Hepatocyte (in vitro differentiated cells): ENCODE data around the gene KCNMA1. TPM values are rescaled to one million over a fixed set of nuclear protein-coding genes. Genes with fewer than 3 reads are reported as not detected.

ENCODE experiments used
- DNase-seq: peaks from one replicate; pipeline ENCODE4 v3.0.0-alpha.2; 2016; ENCODE audit warnings: low spot score
- H2AFZ ChIP-seq: fragments of 200-600 bp; sonication (generic); 2 replicates; pipeline ENCODE4 v1.6.0; 2016; ENCODE audit warnings: antibody characterized with exemption, mild to moderate bottlenecking
- H3K27ac ChIP-seq: fragments of 200-600 bp; sonication (generic); 2 replicates; pipeline ENCODE4 v1.5.1; 2016; ENCODE audit warnings: mild to moderate bottlenecking
- H3K27me3 ChIP-seq: fragments of 200-600 bp; sonication (generic); 2 replicates; pipeline ENCODE4 v1.6.1; 2016
- H3K36me3 ChIP-seq: fragments of 200-600 bp; sonication (generic); replicated peaks from 2 replicates; pipeline ENCODE4 v1.5.1; 2016; ENCODE audit warnings: low read depth; ENCODE audit not compliant: insufficient read depth
- H3K4me1 ChIP-seq: fragments of 200-600 bp; sonication (generic); 2 replicates; pipeline ENCODE4 v1.5.1; 2016; ENCODE audit warnings: mild to moderate bottlenecking, moderate library complexity; ENCODE audit not compliant: insufficient read depth
- H3K4me2 ChIP-seq: fragments of 200-600 bp; sonication (generic); 2 replicates; pipeline ENCODE4 v1.6.0; 2016
- H3K4me3 ChIP-seq: fragments of 200-600 bp; sonication (generic); 2 replicates; pipeline ENCODE4 v1.5.1; 2016; ENCODE audit warnings: mild to moderate bottlenecking
- H3K79me2 ChIP-seq: fragments of 200-600 bp; sonication (generic); 2 replicates; pipeline ENCODE4 v1.6.0; 2017; ENCODE audit warnings: mild to moderate bottlenecking
- H3K9me2 ChIP-seq: fragments of 200-600 bp; sonication (generic); replicated peaks from 2 replicates; pipeline ENCODE4 v1.6.0; 2017; ENCODE audit warnings: mild to moderate bottlenecking; ENCODE audit not compliant: insufficient read depth
- H3K9me3 ChIP-seq: fragments of 200-600 bp; sonication (generic); 2 replicates; pipeline ENCODE4 v1.5.1; 2016; ENCODE audit warnings: low read depth, mild to moderate bottlenecking
- H4K20me1 ChIP-seq: fragments of 200-600 bp; sonication (generic); 2 replicates; pipeline ENCODE4 v1.6.0; 2016; ENCODE audit warnings: mild to moderate bottlenecking; ENCODE audit not compliant: insufficient read depth, poor library complexity, severe bottlenecking
- EZH2 ChIP-seq: fragments of 200-600 bp; sonication (generic); IDR thresholded peaks from 2 replicates; pipeline ENCODE4 v1.6.1; 2016; ENCODE audit warnings: antibody characterized with exemption, mild to moderate bottlenecking, borderline replicate concordance
- EZH2phosphoT487 ChIP-seq: fragments of 200-600 bp; sonication (generic); IDR thresholded peaks from one replicate; pipeline ENCODE4 v1.6.1; 2018; ENCODE audit warnings: antibody characterized with exemption, mild to moderate bottlenecking, low read depth, moderate library complexity; ENCODE audit not compliant: unreplicated experiment, severe bottlenecking
- WGBS: methylation state at CpG from one replicate; pipeline ENCODE4 v1.1.6; 2016; ENCODE audit warnings: low lambda C conversion rate; ENCODE audit errors: missing lambda C conversion rate; 5-methylcytosine and 5-hydroxymethylcytosine counted together
- polyA plus RNA-seq: library from polyadenylated mRNA; unstranded; fragments of >200 nt; fragmentation: Nextera tagmentation; extraction: Ambion mirVana; gene quantifications from 2 replicates; pipeline ENCODE4 v1.2.1, GENCODE V29; 2016
- total RNA-seq: library from RNA; depleted of rRNA; stranded (reverse); fragments of >200 nt; gene quantifications from 2 replicates; pipeline ENCODE4 v1.2.3, GENCODE V29; 2014
- TF ChIP-seq, protein P1 (sequence below): fragments of 200-600 bp; sonication (generic); IDR thresholded peaks from 2 replicates; pipeline ENCODE4 v1.5.1; 2016; ENCODE audit warnings: antibody characterized with exemption, mild to moderate bottlenecking; ENCODE audit not compliant: poor library complexity

Gene KCNMA1
- total and polyA plus RNA-seq, 2 experiments from 2014 or later = 42.6 to 73.3 TPM

- Histone ChIP-seq H2AFZ (no peak overlapping the region), H3K9me3 (no peaks in the 10 kb centered on the region), H3K36me3 (no peaks in the 10 kb centered on the region), H3K4me2 (no peak overlapping the region), H3K4me1 (no peaks in the 10 kb centered on the region), H3K79me2 (no peaks in the 10 kb centered on the region), H3K27ac (no peak overlapping the region), H3K9me2 (no peaks in the 10 kb centered on the region), H4K20me1 (no peaks in the 10 kb centered on the region), H3K27me3 (peaks cover 9% of the 10 kb centered on the region), H3K4me3 (no peak overlapping the region)
- TF ChIP-seq EZH2 (no peak), EZH2phosphoT487 (no peak)
- TF ChIP-seq, protein P1, sequence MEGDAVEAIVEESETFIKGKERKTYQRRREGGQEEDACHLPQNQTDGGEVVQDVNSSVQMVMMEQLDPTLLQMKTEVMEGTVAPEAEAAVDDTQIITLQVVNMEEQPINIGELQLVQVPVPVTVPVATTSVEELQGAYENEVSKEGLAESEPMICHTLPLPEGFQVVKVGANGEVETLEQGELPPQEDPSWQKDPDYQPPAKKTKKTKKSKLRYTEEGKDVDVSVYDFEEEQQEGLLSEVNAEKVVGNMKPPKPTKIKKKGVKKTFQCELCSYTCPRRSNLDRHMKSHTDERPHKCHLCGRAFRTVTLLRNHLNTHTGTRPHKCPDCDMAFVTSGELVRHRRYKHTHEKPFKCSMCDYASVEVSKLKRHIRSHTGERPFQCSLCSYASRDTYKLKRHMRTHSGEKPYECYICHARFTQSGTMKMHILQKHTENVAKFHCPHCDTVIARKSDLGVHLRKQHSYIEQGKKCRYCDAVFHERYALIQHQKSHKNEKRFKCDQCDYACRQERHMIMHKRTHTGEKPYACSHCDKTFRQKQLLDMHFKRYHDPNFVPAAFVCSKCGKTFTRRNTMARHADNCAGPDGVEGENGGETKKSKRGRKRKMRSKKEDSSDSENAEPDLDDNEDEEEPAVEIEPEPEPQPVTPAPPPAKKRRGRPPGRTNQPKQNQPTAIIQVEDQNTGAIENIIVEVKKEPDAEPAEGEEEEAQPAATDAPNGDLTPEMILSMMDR = no peak
- no peak for DNase-seq
- 93% methylated on average over 2 of the region's 2 CpGs for WGBS
These were observed 592.5 kb downstream of the KCNMA1 start for GRCh38 chr10:77045085-77045484.

DNA sequence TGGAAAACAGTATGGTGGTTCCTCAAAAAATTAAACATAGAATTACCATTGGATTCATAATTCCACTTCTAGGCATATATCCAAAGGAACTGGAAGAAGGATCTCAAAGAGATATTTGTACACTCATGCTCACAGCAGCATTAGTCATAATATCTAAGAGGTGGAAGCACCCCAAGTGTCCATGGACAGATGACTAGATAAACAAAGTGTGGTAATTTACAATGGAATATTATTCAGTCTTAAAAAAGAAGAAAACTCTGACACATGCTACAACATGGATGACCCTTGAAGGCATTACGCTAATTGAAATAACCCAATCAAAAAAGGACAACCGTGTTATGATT lies 594.2 kb downstream of the KCNMA1 start:
- Histone ChIP-seq H3K79me2 (no peaks in the 10 kb centered on the region), H3K9me2 (no peaks in the 10 kb centered on the region), H3K27me3 (peaks cover 9% of the 10 kb centered on the region), H3K4me1 (no peaks in the 10 kb centered on the region), H3K36me3 (no peaks in the 10 kb centered on the region), H2AFZ (no peak overlapping the region), H3K27ac (no peak overlapping the region), H3K9me3 (no peaks in the 10 kb centered on the region), H3K4me3 (no peak overlapping the region), H4K20me1 (no peaks in the 10 kb centered on the region), H3K4me2 (no peak overlapping the region)
- WGBS = 98% methylated on average over 2 of the region's 2 CpGs
- no peak for DNase-seq
- TF ChIP-seq EZH2 (no peak), EZH2phosphoT487 (no peak)
- TF ChIP-seq, protein P1 = no peak

DNA sequence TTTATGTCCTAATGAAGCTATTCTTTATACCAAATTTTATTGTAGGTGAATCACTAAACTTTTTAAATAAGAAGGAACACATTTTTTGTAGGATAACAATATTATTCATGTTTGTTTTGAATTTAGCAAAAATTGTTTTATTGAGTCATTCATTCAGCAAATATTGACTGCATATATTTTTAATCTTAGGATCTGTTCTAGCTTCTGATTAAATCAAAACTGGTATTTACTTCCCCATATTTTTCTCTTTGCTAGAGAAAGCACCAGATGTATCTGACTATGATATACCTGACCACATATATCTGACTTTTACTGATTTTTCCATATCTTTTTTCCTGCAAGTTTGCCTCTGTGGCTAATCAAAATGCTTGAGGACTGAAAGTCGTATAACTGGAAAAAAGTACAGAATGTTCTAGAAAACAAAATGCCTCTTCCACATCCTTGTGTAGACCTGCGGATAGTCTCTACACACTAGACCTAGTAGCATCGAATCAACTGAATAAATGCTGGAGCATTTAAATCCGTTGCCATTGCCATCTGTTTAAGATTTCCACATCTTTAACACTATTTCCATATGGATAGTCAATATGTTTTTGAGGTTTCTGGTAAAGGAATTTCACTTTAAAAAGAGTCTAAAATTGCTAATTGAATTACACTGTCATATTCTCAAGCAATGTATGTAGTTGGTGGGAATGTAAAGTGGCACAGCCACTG lies 594.7 kb downstream of the KCNMA1 start:
- Histone ChIP-seq H3K4me3 (no peak overlapping the region), H4K20me1 (no peaks in the 10 kb centered on the region), H3K79me2 (no peaks in the 10 kb centered on the region), H2AFZ (no peak overlapping the region), H3K4me1 (no peaks in the 10 kb centered on the region), H3K4me2 (no peak overlapping the region), H3K9me3 (no peaks in the 10 kb centered on the region), H3K9me2 (no peaks in the 10 kb centered on the region), H3K36me3 (no peaks in the 10 kb centered on the region), H3K27me3 (peaks cover 9% of the 10 kb centered on the region), H3K27ac (no peak overlapping the region)
- 90% methylated on average over 4 of the region's 4 CpGs for WGBS
- TF ChIP-seq EZH2phosphoT487 (no peak), EZH2 (no peak)
- TF ChIP-seq, protein P1 = no peak
- no peak for DNase-seq
